Activated CD4-positive, alpha-beta T cell treated with anti-CD3 and anti-CD28 coated beads, Interleukin-2, amount 10 ng/mL, durations not matched to agents 7 days and 5 days (primary cell): ENCODE data around the gene LHX4. TPM values are rescaled to one million over a fixed set of nuclear protein-coding genes. Genes with fewer than 3 reads are reported as not detected.

Experiments
- CTCF ChIA-PET: fragments of 350-600 bp; sonication (Branson Sonifier 250); formaldehyde crosslinking; loops from one replicate; lab custom pipeline; 2021; ENCODE audit warnings: antibody characterized with exemption; lab: Charles Lee
- POLR2A ChIA-PET: fragments of 350-600 bp; sonication (Branson Sonifier 250); formaldehyde crosslinking; loops from one replicate; lab custom pipeline; 2021; ENCODE audit warnings: antibody characterized with exemption; lab: Charles Lee
- DNase-seq: peaks from one replicate; pipeline ENCODE4 v3.0.0-alpha.2; 2020
- H3K27ac Mint-ChIP-seq: one replicate; pipeline ENCODE4 v1.8.0; 2021; ENCODE audit warnings: mild to moderate bottlenecking, moderate library complexity, mixed read lengths
- H3K27me3 Mint-ChIP-seq: one replicate; pipeline ENCODE4 v1.8.0; 2021; ENCODE audit warnings: mixed read lengths
- H3K36me3 Mint-ChIP-seq: one replicate; pipeline ENCODE4 v1.8.0; 2021; ENCODE audit warnings: low read depth, mixed read lengths
- H3K4me1 Mint-ChIP-seq: one replicate; pipeline ENCODE4 v1.8.0; 2021; ENCODE audit warnings: mixed read lengths
- H3K4me3 Mint-ChIP-seq: one replicate; pipeline ENCODE4 v1.8.0; 2021; ENCODE audit warnings: mild to moderate bottlenecking, moderate library complexity, mixed read lengths
- H3K9me3 Mint-ChIP-seq: one replicate; pipeline ENCODE4 v1.8.0; 2021; ENCODE audit warnings: mixed read lengths
- total RNA-seq, 2 experiments: library from RNA; stranded (reverse); gene quantifications; one replicate each; pipeline ENCODE4 v1.2.3, GENCODE V29; 2021

The LHX4 gene
- total RNA-seq, 2 experiments from 2014 or later = not detected

DNA sequence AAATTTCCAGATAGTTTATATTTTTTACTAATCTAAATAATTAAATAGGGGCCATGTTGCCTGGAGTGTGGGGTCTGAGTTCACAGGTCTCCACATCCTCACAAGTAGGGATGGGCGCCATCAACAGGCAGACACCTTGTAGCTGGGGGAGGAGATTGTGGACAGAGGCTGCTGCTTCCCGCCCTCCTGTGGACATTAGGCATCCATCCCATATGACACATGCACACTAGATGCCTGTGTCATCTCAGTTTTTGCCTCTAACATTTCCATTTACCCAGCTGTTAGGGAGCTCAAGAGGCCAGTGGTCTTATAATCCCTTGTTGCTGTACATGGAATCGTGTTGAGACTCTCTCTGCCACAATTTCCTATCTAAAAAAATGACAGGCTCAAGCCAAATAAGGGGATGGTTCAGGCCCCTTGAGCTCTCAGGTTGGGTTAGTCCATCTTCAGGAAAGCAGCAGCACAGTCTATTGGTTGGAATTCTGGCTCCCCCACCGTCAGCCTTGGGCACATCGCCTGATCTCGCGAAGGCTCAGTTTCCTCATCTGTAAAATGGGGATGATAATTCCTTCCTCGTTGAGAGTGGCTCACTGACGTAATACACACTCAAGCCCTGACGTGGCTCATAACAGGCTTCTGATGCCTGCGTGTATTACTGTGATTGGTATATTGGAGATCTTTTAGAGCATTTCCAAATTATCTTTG lies 13.6 kb downstream of the LHX4 start:
- Mint-ChIP-seq H3K9me3 (no peaks in the 10 kb centered on the region), H3K4me3 (no peak overlapping the region), H3K4me1 (peaks cover 7% of the 10 kb centered on the region), H3K27me3 (peaks cover 38% of the 10 kb centered on the region), H3K36me3 (no peaks in the 10 kb centered on the region), H3K27ac (no peak overlapping the region)
- ChIA-PET POLR2A (no interaction called here), CTCF (no interaction called here)
- no peak for DNase-seq

DNA sequence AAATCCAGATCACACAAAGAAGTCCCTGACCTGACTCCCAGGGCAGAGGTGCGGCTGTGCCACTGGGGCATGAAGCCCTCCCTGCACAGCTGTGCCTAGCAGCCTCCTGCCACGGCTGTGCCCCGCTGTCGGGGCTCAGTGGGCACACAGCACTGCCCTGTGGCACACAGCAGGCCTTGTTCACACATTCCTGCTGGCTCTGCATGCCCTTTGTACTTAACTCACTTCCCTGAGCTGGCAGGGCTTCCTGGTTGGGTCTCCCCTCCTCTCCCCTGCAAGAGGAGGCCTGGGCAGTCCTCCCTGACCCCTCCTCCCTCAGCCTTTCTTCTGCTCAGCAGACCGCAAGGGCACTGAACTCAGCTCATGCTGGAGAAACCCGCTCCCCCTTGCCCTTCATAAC lies 14.8 kb downstream of the LHX4 start:
- DNase-seq = no peak
- Mint-ChIP-seq H3K36me3 (no peaks in the 10 kb centered on the region), H3K27me3 (peaks cover 31% of the 10 kb centered on the region), H3K4me1 (peaks cover 7% of the 10 kb centered on the region), H3K4me3 (no peak overlapping the region), H3K27ac (no peak overlapping the region), H3K9me3 (no peaks in the 10 kb centered on the region)
- ChIA-PET POLR2A (no interaction called here), CTCF (no interaction called here)

DNA sequence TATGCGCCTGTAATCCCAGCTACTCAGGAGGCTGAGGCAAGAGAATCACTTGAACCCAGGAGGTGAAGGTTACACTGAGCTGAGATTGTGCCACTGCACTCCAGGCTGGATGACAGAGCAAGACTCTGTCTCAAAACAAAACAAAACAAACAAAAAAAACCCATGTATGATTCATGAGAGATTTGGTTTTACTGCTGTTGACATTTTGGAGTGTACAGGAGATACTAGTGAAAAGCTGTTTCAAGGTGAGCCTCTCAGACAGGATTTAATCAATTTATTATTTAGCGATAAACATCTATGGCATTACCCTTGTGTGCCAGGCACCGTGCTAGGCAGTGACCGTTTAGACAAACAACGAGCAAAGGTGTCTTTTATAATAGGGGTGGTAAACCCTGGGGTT lies 16.5 kb downstream of the LHX4 start:
- ChIA-PET POLR2A (no interaction called here), CTCF (interaction anchor here (0.6 kb wide), 1 partner anchor 680 kb away, joined by 4 read pairs; no protein-coding TSS in a partner anchor)
- Mint-ChIP-seq H3K36me3 (no peaks in the 10 kb centered on the region), H3K4me3 (no peak overlapping the region), H3K27me3 (peaks cover 14% of the 10 kb centered on the region), H3K4me1 (peaks cover 7% of the 10 kb centered on the region), H3K9me3 (no peaks in the 10 kb centered on the region), H3K27ac (no peak overlapping the region)
- DNase-seq = no peak

DNA sequence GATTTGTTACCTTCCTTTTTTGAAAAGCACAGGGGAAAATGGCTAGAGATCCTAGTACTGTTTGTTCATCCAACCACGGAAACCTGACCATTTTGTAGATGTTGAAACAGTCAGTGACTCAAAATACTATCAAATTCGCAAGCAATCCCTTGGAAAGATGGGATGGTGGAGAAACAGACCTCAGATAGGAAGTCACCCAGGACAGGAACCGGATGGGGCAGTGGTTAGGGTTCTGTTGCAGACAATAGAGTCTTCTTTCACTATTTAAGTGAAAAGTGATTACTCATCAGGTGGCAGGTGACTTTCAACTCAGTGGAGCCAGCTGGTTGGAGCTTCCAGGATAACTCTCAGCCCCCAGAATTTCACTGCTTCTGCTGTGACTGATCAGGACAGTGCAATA lies 17.0 kb downstream of the LHX4 start:
- no peaks in the 10 kb centered on the region for H3K36me3 Mint-ChIP-seq
- H3K4me1 Mint-ChIP-seq = peaks cover 7% of the 10 kb centered on the region
- ChIA-PET CTCF (interaction anchor here (0.6 kb wide), 1 partner anchor 679 kb away, joined by 4 read pairs; no protein-coding TSS in a partner anchor), POLR2A (no interaction called here)
- H3K27ac Mint-ChIP-seq = no peak overlapping the region
- H3K9me3 Mint-ChIP-seq = no peaks in the 10 kb centered on the region
- H3K27me3 Mint-ChIP-seq = peaks cover 12% of the 10 kb centered on the region
- no peak overlapping the region for H3K4me3 Mint-ChIP-seq
- no peak for DNase-seq

DNA sequence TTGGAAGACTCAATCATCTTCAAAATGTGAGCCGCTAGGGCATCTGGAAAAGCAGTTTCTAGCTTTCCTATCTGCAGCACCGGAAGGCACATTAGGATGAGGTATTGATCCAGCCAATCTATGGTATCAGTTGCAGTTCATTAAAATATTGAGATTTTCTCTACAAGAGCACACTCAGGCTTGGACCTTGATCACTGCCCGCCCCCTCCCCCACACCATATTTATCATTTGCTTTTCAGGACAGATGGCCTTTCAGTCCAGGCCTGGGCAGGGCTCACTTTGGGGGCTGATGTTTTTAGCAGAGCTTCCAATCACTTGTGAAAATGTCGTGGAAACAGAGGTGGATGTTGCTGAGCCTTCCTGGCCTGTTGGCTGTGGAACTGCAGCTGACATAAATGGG lies 17.5 kb downstream of the LHX4 start:
- Mint-ChIP-seq H3K4me1 (peaks cover 7% of the 10 kb centered on the region), H3K27ac (no peak overlapping the region), H3K9me3 (no peaks in the 10 kb centered on the region), H3K4me3 (no peak overlapping the region), H3K36me3 (no peaks in the 10 kb centered on the region), H3K27me3 (peaks cover 6% of the 10 kb centered on the region)
- POLR2A ChIA-PET = no interaction called here
- CTCF ChIA-PET = interaction anchor here (0.9 kb wide), 1 partner anchor 16 kb away, joined by 3 read pairs; no protein-coding TSS in a partner anchor
- DNase-seq = no peak

DNA sequence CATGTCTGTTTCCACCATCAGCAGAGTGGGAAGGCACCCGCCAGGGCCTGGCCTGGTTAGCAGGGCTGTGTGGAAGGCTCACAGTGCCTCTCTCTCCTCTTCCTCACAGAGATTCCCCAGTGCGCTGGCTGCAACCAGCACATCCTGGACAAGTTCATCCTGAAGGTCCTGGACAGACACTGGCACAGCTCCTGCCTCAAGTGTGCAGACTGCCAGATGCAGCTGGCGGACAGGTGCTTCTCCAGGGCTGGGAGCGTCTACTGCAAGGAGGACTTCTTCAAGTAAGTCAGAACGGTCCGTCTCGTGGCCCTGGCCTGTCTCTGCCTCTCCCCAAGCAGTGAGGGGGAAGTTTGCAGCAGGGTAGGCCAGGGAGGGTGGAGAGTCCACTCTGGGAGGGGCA lies 18.1 kb downstream of the LHX4 start:
- ChIA-PET CTCF (interaction anchor here (0.9 kb wide), 1 partner anchor 16 kb away, joined by 3 read pairs; no protein-coding TSS in a partner anchor), POLR2A (no interaction called here)
- Mint-ChIP-seq H3K27me3 (peaks cover 3% of the 10 kb centered on the region), H3K4me1 (peaks cover 7% of the 10 kb centered on the region), H3K36me3 (no peaks in the 10 kb centered on the region), H3K27ac (no peak overlapping the region), H3K9me3 (no peaks in the 10 kb centered on the region), H3K4me3 (no peak overlapping the region)
- DNase-seq = no peak

DNA sequence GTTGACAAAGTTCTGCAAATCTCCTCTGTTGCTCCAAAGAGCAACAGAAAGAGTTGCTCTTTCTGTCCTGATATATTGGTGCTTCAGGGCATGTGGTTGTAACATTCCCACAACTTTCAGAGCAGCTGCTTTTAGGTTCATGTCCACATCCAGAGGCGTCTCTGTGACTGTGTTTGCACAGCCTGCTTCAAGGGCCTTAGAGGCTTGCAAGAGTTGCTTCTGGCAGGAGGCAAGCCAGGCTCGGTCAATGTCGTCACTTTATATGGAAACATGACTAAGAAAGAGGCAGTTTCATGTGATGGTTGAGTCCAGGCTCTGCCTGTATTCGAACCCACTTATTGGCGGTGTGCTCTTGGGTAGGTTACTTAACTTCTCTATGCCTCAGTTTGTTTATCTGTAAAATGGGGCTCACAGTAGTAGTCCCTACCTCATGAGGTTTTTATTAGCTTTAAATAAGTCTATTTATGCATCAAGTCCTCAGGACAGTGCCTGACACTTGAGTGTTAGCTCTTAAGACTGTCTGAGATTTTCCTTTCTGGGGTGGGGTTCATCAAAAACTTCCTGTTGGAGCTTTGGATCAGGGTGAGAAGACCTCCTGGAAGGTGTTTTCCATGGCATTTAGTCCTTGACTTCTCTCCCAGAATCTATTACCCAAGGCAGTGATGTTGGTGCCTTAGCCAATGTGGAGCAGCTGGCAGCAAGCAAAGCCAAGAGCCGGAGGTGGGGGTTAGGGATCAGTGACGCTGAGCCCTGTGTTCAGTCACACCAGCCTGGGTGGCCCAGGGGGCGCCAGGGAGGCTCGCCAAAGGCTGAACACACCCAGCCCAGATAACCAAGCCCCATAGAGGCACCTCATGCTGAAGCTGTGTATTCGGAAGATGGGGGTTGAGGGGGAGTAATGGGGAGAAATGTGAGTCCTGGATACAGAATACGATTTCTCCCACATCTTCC lies 18.9 kb downstream of the LHX4 start:
- no peaks in the 10 kb centered on the region for H3K9me3 Mint-ChIP-seq
- POLR2A ChIA-PET = no interaction called here
- no peaks in the 10 kb centered on the region for H3K36me3 Mint-ChIP-seq

DNA sequence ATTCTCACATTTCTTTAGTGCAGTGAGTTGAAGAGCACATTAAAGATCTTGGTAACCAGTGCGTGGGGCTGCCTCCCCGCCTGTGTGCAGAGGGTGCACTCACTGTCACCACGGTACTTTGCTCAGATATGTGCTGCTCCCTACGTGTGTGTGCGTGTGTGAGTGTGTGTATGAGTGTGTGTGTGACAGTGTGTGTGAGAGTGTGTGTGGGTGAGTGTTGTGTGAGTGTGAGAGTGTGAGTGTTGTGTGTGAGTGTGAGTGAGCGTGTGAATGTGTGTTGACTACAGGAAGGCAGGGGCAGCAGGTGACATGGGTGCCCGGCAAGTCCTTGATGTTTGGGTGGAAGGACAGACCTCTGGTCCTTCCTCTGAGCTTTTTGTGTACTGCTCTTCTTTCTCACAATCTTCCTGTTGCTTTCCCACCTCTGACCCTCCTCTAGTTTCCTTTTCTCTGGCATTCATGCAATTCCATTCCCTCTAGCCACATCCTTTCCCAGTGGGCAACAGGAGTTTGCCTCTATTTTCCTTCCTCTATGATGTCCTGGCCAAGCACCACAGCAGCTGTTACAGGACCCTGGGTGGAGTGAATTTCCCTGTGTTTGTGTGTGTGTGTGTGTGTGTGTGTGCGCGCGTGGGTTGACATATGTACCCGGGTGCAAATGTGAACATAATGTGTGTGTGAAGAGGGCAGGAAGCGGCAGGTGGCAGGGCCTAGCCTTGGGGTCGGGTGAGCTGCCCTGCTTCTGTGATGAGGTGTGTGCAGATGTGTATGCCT lies 19.8 kb downstream of the LHX4 start:
- H3K27ac Mint-ChIP-seq = no peak overlapping the region
- POLR2A ChIA-PET = no interaction called here
- no peak overlapping the region for H3K4me3 Mint-ChIP-seq
- peaks cover 7% of the 10 kb centered on the region for H3K4me1 Mint-ChIP-seq
- CTCF ChIA-PET = interaction anchor here (1.1 kb wide), 2 partner anchors 11 to 29 kb away, joined by 3 to 4 read pairs; no protein-coding TSS in a partner anchor
- no peaks in the 10 kb centered on the region for H3K9me3 Mint-ChIP-seq
- H3K36me3 Mint-ChIP-seq = no peaks in the 10 kb centered on the region
- H3K27me3 Mint-ChIP-seq = peaks cover 3% of the 10 kb centered on the region
- DNase-seq = no peak

More for the DNA sequence above, 18.9 kb downstream of the LHX4 start:
- no peak for DNase-seq
- H3K27ac Mint-ChIP-seq = no peak overlapping the region
- H3K4me3 Mint-ChIP-seq = no peak overlapping the region
- peaks cover 3% of the 10 kb centered on the region for H3K27me3 Mint-ChIP-seq
- CTCF ChIA-PET = interaction anchor here (1.1 kb wide), 2 partner anchors 12 to 28 kb away, joined by 3 to 4 read pairs; no protein-coding TSS in a partner anchor
- peaks cover 7% of the 10 kb centered on the region for H3K4me1 Mint-ChIP-seq

DNA sequence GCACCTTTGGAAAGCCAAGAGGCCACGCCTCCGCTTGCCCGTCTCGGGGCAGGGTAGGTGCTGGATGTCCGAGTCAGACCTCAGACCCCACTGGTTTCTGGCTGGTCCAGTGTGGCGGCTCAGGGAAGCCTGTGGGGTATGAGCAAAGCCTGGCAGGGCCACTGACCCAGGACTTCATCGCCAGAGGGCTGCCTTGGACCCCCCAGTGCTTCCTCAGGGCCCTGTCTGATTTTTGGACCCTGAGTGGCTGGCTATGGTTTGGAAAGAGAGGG lies 20.4 kb downstream of the LHX4 start:
- H3K9me3 Mint-ChIP-seq = no peaks in the 10 kb centered on the region
- H3K36me3 Mint-ChIP-seq = no peaks in the 10 kb centered on the region
- peaks cover 3% of the 10 kb centered on the region for H3K27me3 Mint-ChIP-seq
- CTCF ChIA-PET = interaction anchor here (1.1 kb wide), 2 partner anchors 11 to 30 kb away, joined by 3 to 4 read pairs; no protein-coding TSS in a partner anchor
- H3K4me1 Mint-ChIP-seq = peaks cover 7% of the 10 kb centered on the region
- H3K4me3 Mint-ChIP-seq = no peak overlapping the region
- no peak for DNase-seq
- POLR2A ChIA-PET = no interaction called here
- H3K27ac Mint-ChIP-seq = no peak overlapping the region

DNA sequence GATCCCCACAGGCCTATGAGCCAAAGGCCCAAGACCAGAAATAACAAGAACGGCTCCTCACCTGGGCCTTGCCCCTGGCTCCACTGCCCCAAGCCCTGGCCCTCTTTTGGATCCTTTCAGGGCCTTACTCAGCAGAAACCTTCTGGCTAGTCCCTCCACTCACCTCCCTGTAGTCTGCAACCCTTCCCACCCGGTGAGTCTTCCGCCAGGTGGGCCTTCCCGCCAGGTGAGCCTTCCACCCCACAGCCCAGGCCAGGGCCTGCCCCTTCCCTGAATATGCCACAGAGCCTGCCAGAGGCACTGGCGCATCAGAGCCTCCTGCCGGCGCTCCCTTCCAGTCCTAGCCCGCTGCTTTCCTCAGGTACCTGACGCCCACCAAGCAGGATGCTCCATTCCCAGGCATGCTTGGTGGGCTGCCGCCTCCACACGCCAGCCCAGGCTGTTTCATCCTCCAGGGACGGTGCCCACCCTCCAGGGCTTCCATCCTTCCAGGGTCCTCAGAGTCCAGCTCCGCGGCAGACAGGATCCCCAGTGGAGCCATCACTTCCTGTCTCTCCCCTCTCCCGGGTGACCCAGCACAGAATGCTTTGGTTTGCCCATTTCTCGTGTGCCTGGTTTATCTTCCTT lies 20.9 kb downstream of the LHX4 start:
- H3K27ac Mint-ChIP-seq = no peak overlapping the region
- H3K36me3 Mint-ChIP-seq = no peaks in the 10 kb centered on the region
- no peak overlapping the region for H3K4me3 Mint-ChIP-seq
- peaks cover 3% of the 10 kb centered on the region for H3K27me3 Mint-ChIP-seq
- no peaks in the 10 kb centered on the region for H3K9me3 Mint-ChIP-seq
- no peak for DNase-seq
- ChIA-PET CTCF (interaction anchor here (0.7 to 1.3 kb wide), 2 partner anchors 9 to 19 kb away, joined by 3 read pairs; no protein-coding TSS in a partner anchor), POLR2A (no interaction called here)
- peaks cover 7% of the 10 kb centered on the region for H3K4me1 Mint-ChIP-seq

DNA sequence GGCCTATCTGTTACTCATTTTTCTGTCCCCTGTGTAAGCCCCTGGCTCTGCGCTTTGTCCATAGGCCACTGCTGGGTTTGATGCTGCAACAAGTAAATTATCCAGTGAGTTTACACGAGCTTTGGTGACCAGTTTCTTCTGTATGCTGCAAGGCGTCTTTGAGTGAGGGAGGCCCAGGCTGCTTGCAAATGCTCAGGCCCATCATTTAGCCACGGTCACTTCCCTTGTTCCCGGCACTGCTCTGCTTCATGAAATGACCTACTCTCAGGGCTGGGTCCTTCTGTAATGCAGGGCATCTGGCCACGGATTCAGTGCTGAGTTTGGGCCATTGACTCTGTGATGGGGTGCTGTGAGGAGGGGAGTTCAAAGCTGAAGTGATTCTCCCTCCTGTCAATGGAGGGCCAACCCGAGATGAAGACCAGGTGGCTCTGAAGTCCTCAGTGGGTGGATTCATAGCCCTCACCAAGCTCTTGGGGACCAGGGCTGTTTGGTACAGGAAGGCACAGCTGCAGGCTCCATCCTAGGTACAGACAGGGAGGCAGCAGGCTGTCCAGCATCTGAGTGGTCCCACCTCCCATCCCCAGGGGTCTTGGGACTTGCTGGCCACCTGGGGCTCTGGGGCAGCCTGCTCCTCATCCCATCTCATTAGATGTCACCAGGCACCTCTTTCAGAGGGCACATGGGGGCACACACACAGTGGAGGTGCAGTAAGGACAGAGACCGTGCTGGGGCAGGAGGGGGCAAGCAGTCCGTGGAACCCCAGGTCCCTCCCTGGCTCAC lies 21.7 kb downstream of the LHX4 start:
- peaks cover 3% of the 10 kb centered on the region for H3K27me3 Mint-ChIP-seq
- ChIA-PET CTCF (interaction anchor here (0.7 to 1.8 kb wide), 4 partner anchors 8 to 166 kb away, joined by 3 to 8 read pairs (median 4); no protein-coding TSS in a partner anchor), POLR2A (no interaction called here)

More for the DNA sequence above, 21.7 kb downstream of the LHX4 start:
- Mint-ChIP-seq H3K36me3 (no peaks in the 10 kb centered on the region), H3K4me1 (peaks cover 7% of the 10 kb centered on the region), H3K27ac (no peak overlapping the region), H3K9me3 (no peaks in the 10 kb centered on the region), H3K4me3 (no peak overlapping the region)
- DNase-seq = no peak
